Fibroblast of lung (primary cell): ENCODE results near the gene XXYLT1. TPM values are rescaled to one million over a fixed set of nuclear protein-coding genes. Genes with fewer than 3 reads are reported as not detected.

Experiments
- DNase-seq, 2 donors: peaks; one replicate each; pipeline versions ENCODE4 v3.0.0 to v3.0.0-alpha.2; 2010; ENCODE audit warnings: low read depth in 2 of 2
- H2AFZ ChIP-seq: 2 replicates; pipeline ENCODE4 v1.5.1; 2012; ENCODE audit warnings: low read length, control low read depth, inconsistent platforms
- H3K27ac ChIP-seq: 2 replicates; pipeline ENCODE4 v1.5.1; 2011; ENCODE audit warnings: low read length, control low read depth; ENCODE audit not compliant: insufficient read depth
- H3K27me3 ChIP-seq: 2 replicates; pipeline ENCODE4 v1.5.1; 2011; ENCODE audit warnings: mild to moderate bottlenecking, low read length; ENCODE audit not compliant: control insufficient read depth, insufficient read depth
- H3K36me3 ChIP-seq: 2 replicates; pipeline ENCODE4 v1.5.1; 2011; ENCODE audit warnings: low read length; ENCODE audit not compliant: control insufficient read depth, insufficient read depth
- H3K4me1 ChIP-seq: 2 replicates; pipeline ENCODE4 v1.5.1; 2011; ENCODE audit warnings: low read length; ENCODE audit not compliant: control insufficient read depth, insufficient read depth; ENCODE audit errors: extremely low read depth
- H3K4me2 ChIP-seq: 2 replicates; pipeline ENCODE4 v1.5.1; 2011; ENCODE audit warnings: low read length, control low read depth; ENCODE audit not compliant: insufficient read depth; ENCODE audit errors: extremely low read depth
- H3K4me3 ChIP-seq, 4 experiments: fragments of 200-600 bp in 1 of 4; sonication (generic) in 1 of 4; replicated peaks in 1 of 4; 2 replicates each; pipeline ENCODE4 v1.5.1; 2011 to 2016; ENCODE audit warnings: low read length in 4 of 4, low read depth in 3 of 4, mild to moderate bottlenecking in 3 of 4, control low read depth in 2 of 4, inconsistent platforms in 1 of 4, mixed read lengths in 1 of 4; ENCODE audit not compliant: insufficient read depth in 1 of 4; ENCODE audit errors: control extremely low read depth in 1 of 4
- H3K79me2 ChIP-seq: 2 replicates; pipeline ENCODE4 v1.5.1; 2012; ENCODE audit warnings: mild to moderate bottlenecking, low read length, inconsistent platforms; ENCODE audit not compliant: control insufficient read depth, insufficient read depth
- H3K9ac ChIP-seq: 2 replicates; pipeline ENCODE4 v1.5.1; 2011; ENCODE audit warnings: mild to moderate bottlenecking, low read length, control low read depth; ENCODE audit not compliant: insufficient read depth
- H3K9me3 ChIP-seq: 2 replicates; pipeline ENCODE4 v1.5.1; 2012; ENCODE audit warnings: low read depth, low read length; ENCODE audit not compliant: control insufficient read depth, insufficient read depth
- H4K20me1 ChIP-seq: 2 replicates; pipeline ENCODE4 v1.5.1; 2011; ENCODE audit warnings: low read length; ENCODE audit not compliant: control insufficient read depth, insufficient read depth; ENCODE audit errors: extremely low read depth
- EZH2 ChIP-seq: IDR thresholded peaks from 2 replicates; pipeline ENCODE4 v1.5.1; 2012; ENCODE audit warnings: low read length, control low read depth, mild to moderate bottlenecking; ENCODE audit errors: missing control alignments
- polyA plus RNA-seq, 2 donors: library from polyadenylated mRNA; depleted of rRNA in 1 of 2; stranded (reverse) in 1 of 2; unstranded in 1 of 2; fragments of >200 nt; gene quantifications; 2 replicates each; pipeline ENCODE4 v1.2.1, GENCODE V29; 2011 to 2012; ENCODE audit warnings: missing spikeins in 1 of 2
- total RNA-seq: library from RNA; depleted of rRNA; stranded (reverse); fragments of >200 nt; gene quantifications from 2 replicates; pipeline ENCODE4 v1.2.1, GENCODE V29; 2014
- TF ChIP-seq, protein P1 (sequence below), 2 donors: IDR thresholded peaks in 1 of 2; conservative IDR thresholded peaks in 1 of 2; 1 replicate in 1 of 2; 2 replicates in 1 of 2; pipeline ENCODE4 v1.5.1; 2011 to 2012; ENCODE audit warnings: low read length in 2 of 2, control low read depth in 1 of 2, inconsistent platforms in 1 of 2, low read depth in 1 of 2, mild to moderate bottlenecking in 1 of 2

The XXYLT1 gene
- total and polyA plus RNA-seq, 2 donors (not counting 1 experiment from before 2014, with no cell fraction given): 12.4 to 18.5 TPM

DNA sequence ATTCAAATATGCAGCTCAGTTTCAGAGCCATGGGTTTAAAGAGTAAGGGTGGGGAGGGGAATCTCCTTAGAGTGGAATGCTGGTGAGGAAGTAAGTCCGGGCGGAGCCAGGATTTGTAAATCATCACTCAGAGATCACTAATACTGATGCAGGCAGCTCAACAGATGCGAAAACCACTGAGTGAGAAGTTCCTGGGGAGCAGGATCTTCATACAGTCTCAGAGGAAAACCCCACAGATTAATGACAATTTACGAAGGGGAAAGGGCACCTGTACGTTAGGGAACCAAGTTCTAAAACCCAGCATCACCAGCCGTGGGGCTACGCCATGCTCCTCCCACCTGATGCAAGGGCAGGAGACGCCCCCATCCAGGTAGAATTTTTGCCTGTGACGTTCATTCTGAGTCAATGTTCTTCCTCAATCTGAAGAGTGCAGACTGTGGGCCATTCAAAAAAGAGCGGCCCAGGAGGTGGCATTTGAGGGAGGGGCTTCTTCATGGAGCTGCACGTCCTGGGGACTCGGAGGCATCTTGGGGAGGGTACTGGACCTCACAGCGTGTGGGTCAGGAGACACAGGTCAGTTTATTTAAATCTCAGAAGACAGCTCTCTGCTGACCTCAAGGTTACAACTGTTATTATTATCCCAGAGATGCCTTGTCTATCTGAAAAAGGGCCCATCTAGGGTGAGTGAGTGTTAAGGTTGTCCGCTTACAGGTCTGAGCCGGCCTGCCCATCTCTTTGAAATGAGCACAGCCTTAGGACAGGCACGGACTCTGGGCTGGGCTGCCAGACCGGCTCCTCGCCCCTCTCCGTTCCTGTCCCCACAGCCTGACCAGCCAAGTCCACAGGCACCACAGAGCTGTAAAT, 228.0 kb downstream of the XXYLT1 start:
- H3K27ac ChIP-seq: no peak overlapping the region
- DNase-seq: no peak
- H3K4me3 ChIP-seq: no peak overlapping the region
- H2AFZ ChIP-seq: no peak overlapping the region
- TF ChIP-seq EZH2: no peak
- TF ChIP-seq, protein P1, sequence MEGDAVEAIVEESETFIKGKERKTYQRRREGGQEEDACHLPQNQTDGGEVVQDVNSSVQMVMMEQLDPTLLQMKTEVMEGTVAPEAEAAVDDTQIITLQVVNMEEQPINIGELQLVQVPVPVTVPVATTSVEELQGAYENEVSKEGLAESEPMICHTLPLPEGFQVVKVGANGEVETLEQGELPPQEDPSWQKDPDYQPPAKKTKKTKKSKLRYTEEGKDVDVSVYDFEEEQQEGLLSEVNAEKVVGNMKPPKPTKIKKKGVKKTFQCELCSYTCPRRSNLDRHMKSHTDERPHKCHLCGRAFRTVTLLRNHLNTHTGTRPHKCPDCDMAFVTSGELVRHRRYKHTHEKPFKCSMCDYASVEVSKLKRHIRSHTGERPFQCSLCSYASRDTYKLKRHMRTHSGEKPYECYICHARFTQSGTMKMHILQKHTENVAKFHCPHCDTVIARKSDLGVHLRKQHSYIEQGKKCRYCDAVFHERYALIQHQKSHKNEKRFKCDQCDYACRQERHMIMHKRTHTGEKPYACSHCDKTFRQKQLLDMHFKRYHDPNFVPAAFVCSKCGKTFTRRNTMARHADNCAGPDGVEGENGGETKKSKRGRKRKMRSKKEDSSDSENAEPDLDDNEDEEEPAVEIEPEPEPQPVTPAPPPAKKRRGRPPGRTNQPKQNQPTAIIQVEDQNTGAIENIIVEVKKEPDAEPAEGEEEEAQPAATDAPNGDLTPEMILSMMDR (conservative IDR thresholded peaks at IDR 0.05 in 1 of 2, IDR thresholded peaks at IDR 0.05 in 1 of 2; ENCODE audit: low read depth in 1 of 2, low read length in 2 of 2): no peak
- no peak overlapping the region for H3K4me2 ChIP-seq
- no peak overlapping the region for H3K9ac ChIP-seq
- no peaks in the 10 kb centered on the region for H4K20me1 ChIP-seq
- H3K27me3 ChIP-seq: peaks cover 2% of the 10 kb centered on the region
- H3K4me1 ChIP-seq: no peaks in the 10 kb centered on the region
- H3K79me2 ChIP-seq: no peaks in the 10 kb centered on the region
- H3K9me3 ChIP-seq: no peaks in the 10 kb centered on the region
- no peaks in the 10 kb centered on the region for H3K36me3 ChIP-seq

GRCh38 chr3:195041871-195042742, 228.9 kb downstream of the XXYLT1 start:
- no peak for DNase-seq
- Histone ChIP-seq H3K4me2 (no peak overlapping the region), H3K79me2 (no peaks in the 10 kb centered on the region)

More at GRCh38 chr3:195041871-195042742, 228.9 kb downstream of the XXYLT1 start:
- H3K36me3 ChIP-seq: no peaks in the 10 kb centered on the region
- peaks cover 2% of the 10 kb centered on the region for H3K27me3 ChIP-seq
- H3K9me3 ChIP-seq: no peaks in the 10 kb centered on the region
- H3K4me3 ChIP-seq: no peak overlapping the region
- H4K20me1 ChIP-seq: no peaks in the 10 kb centered on the region
- H2AFZ ChIP-seq: no peak overlapping the region
- TF ChIP-seq, protein P1 (conservative IDR thresholded peaks at IDR 0.05 in 1 of 2, IDR thresholded peaks at IDR 0.05 in 1 of 2; ENCODE audit: low read depth in 1 of 2, low read length in 2 of 2): no peak
- no peak for TF ChIP-seq EZH2
- H3K9ac ChIP-seq: no peak overlapping the region
- H3K4me1 ChIP-seq: no peaks in the 10 kb centered on the region
- no peak overlapping the region for H3K27ac ChIP-seq
